Vagina (tissue), 2 donors: ENCODE data around the gene PDE11A.

ENCODE experiments used
- CTCF ChIP-seq, 3 experiments: fragments of 450-650 bp in 2 of 3; fragments of 200-600 bp in 1 of 3; sonication (generic) in 1 of 3; IDR thresholded peaks; one replicate each; pipeline ENCODE4 v1.5.1; 2017 to 2019; ENCODE audit warnings: antibody characterized with exemption in 3 of 3, mild to moderate bottlenecking in 2 of 3, moderate library complexity in 2 of 3
- POLR2A ChIP-seq, 2 donors: fragments of 450-650 bp; IDR thresholded peaks; one replicate each; pipeline ENCODE4 v1.6.1; 2017; ENCODE audit warnings: antibody characterized with exemption in 2 of 2, mild to moderate bottlenecking in 2 of 2, moderate library complexity in 2 of 2
- POLR2AphosphoS5 ChIP-seq, 2 donors: sonication (generic); formaldehyde crosslinking; IDR thresholded peaks; one replicate each; pipeline ENCODE4 v1.9.0; 2017; ENCODE audit warnings: antibody characterized with exemption in 2 of 2, mild to moderate bottlenecking in 2 of 2, low read depth in 1 of 2; ENCODE audit not compliant: insufficient read depth in 1 of 2

GRCh38 chr2:177828557-177828956 is 244.0 kb downstream of the PDE11A start:
- TF ChIP-seq CTCF (IDR thresholded peaks at IDR 0.05) (no peak), POLR2A (IDR thresholded peaks at IDR 0.05) (no peak), POLR2AphosphoS5 (IDR thresholded peaks at IDR 0.05; ENCODE audit: insufficient read depth in 1 of 2, low read depth in 1 of 2) (no peak)
